Heart left ventricle (tissue), 16 donors: ENCODE results near the gene STARD3. TPM values are rescaled to one million over a fixed set of nuclear protein-coding genes. Genes with fewer than 3 reads are reported as not detected.

ENCODE experiments used
- ATAC-seq, 4 donors: fragments of 200-7000 bp; cut with Tn5 transposase; one replicate each; pipeline ENCODE4 v1.9.1; 2020 to 2022; ENCODE audit warnings: moderate library complexity in 4 of 4, mild to moderate bottlenecking in 3 of 4, moderate number of reproducible peaks in 1 of 4
- DNase-seq, 5 donors: peaks; one replicate each; pipeline ENCODE4 v3.0.0-alpha.2; 2020
- H3K27ac ChIP-seq, 12 donors: fragments of 200-600 bp; sonication (generic) in 4 of 12; one replicate each; pipeline versions ENCODE4 v1.5.0 to v1.8.0; 2016 to 2022; ENCODE audit warnings: mild to moderate bottlenecking in 2 of 12
- H3K27me3 ChIP-seq, 9 donors: fragments of 200-600 bp; sonication (generic) in 2 of 9; one replicate each; pipeline versions ENCODE4 v1.5.1 to v1.8.0; 2016 to 2022; ENCODE audit warnings: mild to moderate bottlenecking in 3 of 9
- H3K36me3 ChIP-seq, 9 donors: fragments of 200-600 bp; sonication (generic) in 2 of 9; one replicate each; pipeline versions ENCODE4 v1.5.0 to v1.8.0; 2018 to 2022; ENCODE audit warnings: mild to moderate bottlenecking in 2 of 9
- H3K4me1 ChIP-seq, 12 donors: fragments of 200-600 bp; sonication (generic) in 4 of 12; one replicate each; pipeline versions ENCODE4 v1.5.0 to v1.8.0; 2016 to 2022; ENCODE audit warnings: mild to moderate bottlenecking in 3 of 12
- H3K4me3 ChIP-seq, 12 donors: fragments of 200-600 bp; sonication (generic) in 4 of 12; one replicate each; pipeline versions ENCODE4 v1.5.0 to v1.8.0; 2017 to 2022; ENCODE audit warnings: mild to moderate bottlenecking in 9 of 12, moderate library complexity in 4 of 12
- H3K9me3 ChIP-seq, 12 donors: fragments of 200-600 bp; sonication (generic) in 4 of 12; one replicate each; pipeline versions ENCODE4 v1.5.0 to v1.8.0; 2016 to 2022; ENCODE audit warnings: mild to moderate bottlenecking in 1 of 12
- POLR2A ChIP-seq, 2 donors: fragments of 450-650 bp; IDR thresholded peaks; one replicate each; pipeline ENCODE4 v1.6.1; 2017; ENCODE audit warnings: antibody characterized with exemption in 2 of 2, mild to moderate bottlenecking in 2 of 2, moderate library complexity in 2 of 2
- WGBS, 4 donors: extraction: QIAGEN DNeasy Blood & Tissue Kit in 2 of 4; methylation state at CpG; one replicate each; pipeline versions ENCODE4 v1.1.5 to v1.1.7; 2013 to 2018; 5-methylcytosine and 5-hydroxymethylcytosine counted together
- intact Hi-C, 10 donors: fragments of 100-400 bp; cut with DNase I; formaldehyde crosslinking; loops; one replicate each; pipeline versions ENCODE4 v1.11.1 to v1.14.2; 2022
- polyA plus RNA-seq, 2 donors: library from polyadenylated mRNA; stranded (reverse); fragments of 200-250 nt; gene quantifications; one replicate each; pipeline ENCODE4 v1.2.3, GENCODE V29; 2013
- total RNA-seq, 9 donors: library from RNA; depleted of rRNA in 2 of 9; stranded (reverse); fragments of >200 nt in 2 of 9; fragmentation: NEBNext Ultra II Directional in 3 of 9; extraction: Animal tissue kit (Norgen Biotek cat#: 25700) in 3 of 9; gene quantifications; one replicate each; pipeline versions ENCODE4 v1.1.0 to v1.2.4, GENCODE V29; 2016 to 2023
- TF ChIP-seq, protein P1 (sequence below), 12 donors: fragments of 200-600 bp; sonication (generic) in 4 of 12; IDR thresholded peaks; one replicate each; pipeline versions ENCODE4 v1.5.0 to v1.8.0; 2018 to 2022; ENCODE audit warnings: antibody characterized with exemption in 12 of 12, mild to moderate bottlenecking in 5 of 12
- donor health status: ischemic (EF 13 %, LVEDD 7.1; RV severe dilation, severe dysfunction).
- donor health status: healthy with polysubstance abuse.
- donor health status: DM: no; HTN: yes; CAD: no.
- donor health status: DM: no; HTN: no; CAD: no.
- donor health status: ischemic (EF 25% LVEDD 6.9; RV normal size, moderate dysfunction).
- donor health status: ischemic (EF 25% LVEDD 5.7; RV mildly dilated, moderate dysfunction).
- donor health status: healthy.
- donor health status: DM: yes; HTN: yes; CAD: no.
- donor health status: ischemic (EF 35%, LVEDD 5.7; RV mildly dilated, moderate dysfunction).
- donor health status: nonischemic (EF 11% LVEDD 7.7; RV severe dilation, severe dysfunction).
- donor health status: DM: yes; HTN: yes; CAD: no.
- donor health status: PGD.
- donor health status: ischemic (EF 29% LVEDD 5.4; RV normal size, mild dysfunction).
- donor health status: nonischemic (EF 23%, LVEDD 6.1; RV moderate dilation, normal function).

STARD3 gene
- total and polyA plus RNA-seq, 11 donors, result 14.1 to 57.2 (median 24.2) TPM

- no peaks in the 10 kb centered on the region for H3K9me3 ChIP-seq
- peaks cover 0 to 49% (median 11%) of the 10 kb centered on the region in 9 donors for H3K36me3 ChIP-seq
- peak in 3 of 4 donors; percentile 23 to 38 (median 29) for ATAC-seq
- intact Hi-C loops, result loop anchor here in 1 of 10 donors (10.0 kb wide), 1 partner anchor 654 kb away; no protein-coding TSS in a partner anchor
- peak in 1 of 5 donors; percentile 73 for DNase-seq
- peaks cover 13 to 85% (median 58%) of the 10 kb centered on the region in 12 donors for H3K4me1 ChIP-seq
- TF ChIP-seq, protein P1, sequence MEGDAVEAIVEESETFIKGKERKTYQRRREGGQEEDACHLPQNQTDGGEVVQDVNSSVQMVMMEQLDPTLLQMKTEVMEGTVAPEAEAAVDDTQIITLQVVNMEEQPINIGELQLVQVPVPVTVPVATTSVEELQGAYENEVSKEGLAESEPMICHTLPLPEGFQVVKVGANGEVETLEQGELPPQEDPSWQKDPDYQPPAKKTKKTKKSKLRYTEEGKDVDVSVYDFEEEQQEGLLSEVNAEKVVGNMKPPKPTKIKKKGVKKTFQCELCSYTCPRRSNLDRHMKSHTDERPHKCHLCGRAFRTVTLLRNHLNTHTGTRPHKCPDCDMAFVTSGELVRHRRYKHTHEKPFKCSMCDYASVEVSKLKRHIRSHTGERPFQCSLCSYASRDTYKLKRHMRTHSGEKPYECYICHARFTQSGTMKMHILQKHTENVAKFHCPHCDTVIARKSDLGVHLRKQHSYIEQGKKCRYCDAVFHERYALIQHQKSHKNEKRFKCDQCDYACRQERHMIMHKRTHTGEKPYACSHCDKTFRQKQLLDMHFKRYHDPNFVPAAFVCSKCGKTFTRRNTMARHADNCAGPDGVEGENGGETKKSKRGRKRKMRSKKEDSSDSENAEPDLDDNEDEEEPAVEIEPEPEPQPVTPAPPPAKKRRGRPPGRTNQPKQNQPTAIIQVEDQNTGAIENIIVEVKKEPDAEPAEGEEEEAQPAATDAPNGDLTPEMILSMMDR (IDR thresholded peaks at IDR 0.05), result no peak
- TF ChIP-seq POLR2A (IDR thresholded peaks at IDR 0.05), result peak in 1 of 2 donors; percentile 11
- H3K27me3 ChIP-seq, result peaks cover 0 to 1% (median 0%) of the 10 kb centered on the region in 9 donors
- WGBS, 4 donors, result 63 to 76% (median 71%) methylated on average over 32 to 35 of the region's 35 CpGs
- peak overlapping the region in 2 of 12 donors; percentile 1 to 19 for H3K4me3 ChIP-seq
- H3K27ac ChIP-seq, result peak overlapping the region; percentile 40 to 99 (median 84)
These were observed 23.7 kb downstream of the STARD3 start for GRCh38 chr17:39660397-39661385.

DNA sequence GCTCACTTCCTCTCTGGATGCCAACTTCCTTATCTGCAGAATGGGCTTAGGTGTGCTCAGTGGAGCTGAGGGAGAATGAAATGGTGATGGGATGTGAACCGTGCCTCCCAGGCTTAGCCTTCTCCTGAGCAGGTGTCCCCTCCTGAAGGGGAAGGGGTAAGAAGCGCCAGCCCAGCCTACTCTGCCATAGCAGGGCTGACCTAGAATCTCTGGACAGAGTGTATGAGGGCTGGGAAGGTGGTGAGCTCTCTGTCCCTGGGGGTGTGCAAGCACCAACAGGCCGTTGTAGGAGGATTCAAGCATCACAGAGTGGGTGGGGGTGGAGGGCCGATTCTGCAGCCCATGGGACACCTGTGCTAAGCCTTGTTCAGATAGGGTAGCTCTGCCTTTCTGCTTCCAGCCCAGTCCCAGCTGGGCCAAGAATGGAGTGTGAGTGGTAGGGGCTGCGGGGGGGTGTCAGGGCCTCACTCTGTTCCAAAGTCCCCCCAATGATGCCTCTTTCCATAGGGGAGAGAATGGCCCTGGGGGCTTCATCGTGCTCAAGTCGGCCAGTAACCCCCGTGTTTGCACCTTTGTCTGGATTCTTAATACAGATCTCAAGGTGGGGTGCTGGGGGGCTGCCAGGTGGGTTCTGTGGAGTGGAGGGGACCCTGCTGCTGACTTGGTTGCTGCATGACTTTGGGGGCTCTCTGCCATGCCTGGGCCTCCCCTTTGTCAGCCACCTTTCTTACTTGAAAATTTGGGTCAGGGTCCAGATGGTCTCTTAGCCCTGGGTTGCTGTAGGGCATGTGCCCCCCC lies 25.0 kb downstream of the STARD3 start:
- intact Hi-C loops, result loop anchor here in 1 of 10 donors (10.0 kb wide), 1 partner anchor 653 kb away; no protein-coding TSS in a partner anchor
- ATAC-seq, result no peak

DNA sequence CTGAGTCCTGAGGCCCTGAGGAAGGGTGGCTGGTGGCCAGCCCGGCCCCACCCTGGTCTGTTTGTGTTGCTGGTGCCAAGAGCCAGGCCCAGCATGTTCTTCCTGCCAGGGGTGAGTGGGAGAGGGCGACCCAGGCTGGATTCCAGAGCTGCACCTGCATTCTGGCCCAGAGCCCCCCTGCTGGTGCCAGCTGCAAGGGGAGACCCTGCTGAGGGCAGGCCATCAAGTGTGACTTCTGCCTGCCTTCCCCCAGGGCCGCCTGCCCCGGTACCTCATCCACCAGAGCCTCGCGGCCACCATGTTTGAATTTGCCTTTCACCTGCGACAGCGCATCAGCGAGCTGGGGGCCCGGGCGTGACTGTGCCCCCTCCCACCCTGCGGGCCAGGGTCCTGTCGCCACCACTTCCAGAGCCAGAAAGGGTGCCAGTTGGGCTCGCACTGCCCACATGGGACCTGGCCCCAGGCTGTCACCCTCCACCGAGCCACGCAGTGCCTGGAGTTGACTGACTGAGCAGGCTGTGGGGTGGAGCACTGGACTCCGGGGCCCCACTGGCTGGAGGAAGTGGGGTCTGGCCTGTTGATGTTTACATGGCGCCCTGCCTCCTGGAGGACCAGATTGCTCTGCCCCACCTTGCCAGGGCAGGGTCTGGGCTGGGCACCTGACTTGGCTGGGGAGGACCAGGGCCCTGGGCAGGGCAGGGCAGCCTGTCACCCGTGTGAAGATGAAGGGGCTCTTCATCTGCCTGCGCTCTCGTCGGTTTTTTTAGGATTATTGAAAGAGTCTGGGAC lies 25.8 kb downstream of the STARD3 start:
- no peaks in the 10 kb centered on the region for H3K9me3 ChIP-seq
- TF ChIP-seq, protein P1 (IDR thresholded peaks at IDR 0.05), result no peak
- TF ChIP-seq POLR2A (IDR thresholded peaks at IDR 0.05), result no peak
- 69 to 77% (median 76%) methylated on average over 14 to 22 of the region's 22 CpGs for WGBS, 4 donors
- intact Hi-C loops, result loop anchor here in 1 of 10 donors (10.0 kb wide), 1 partner anchor 652 kb away; no protein-coding TSS in a partner anchor
- H3K36me3 ChIP-seq, result peaks cover 0 to 39% (median 11%) of the 10 kb centered on the region in 9 donors
- ATAC-seq (no peak), DNase-seq (no peak)
- H3K27ac ChIP-seq, result peak overlapping the region in 11 of 12 donors; percentile 85 to 99 (median 96)
- peaks cover 0 to 11% (median 0%) of the 10 kb centered on the region in 9 donors for H3K27me3 ChIP-seq
- H3K4me1 ChIP-seq, result peaks cover 13 to 92% (median 66%) of the 10 kb centered on the region in 12 donors
- peak overlapping the region in 2 of 12 donors; percentile 72 to 78 for H3K4me3 ChIP-seq

More for the DNA sequence above, 25.0 kb downstream of the STARD3 start:
- peaks cover 0 to 6% (median 0%) of the 10 kb centered on the region in 9 donors for H3K27me3 ChIP-seq
- DNase-seq, result no peak
- H3K9me3 ChIP-seq, result no peaks in the 10 kb centered on the region
- WGBS, 4 donors, result 72 to 84% (median 81%) methylated on average over 7 to 8 of the region's 8 CpGs
- H3K4me1 ChIP-seq, result peaks cover 13 to 89% (median 60%) of the 10 kb centered on the region in 12 donors
- H3K4me3 ChIP-seq, result no peak overlapping the region
- peaks cover 0 to 44% (median 11%) of the 10 kb centered on the region in 9 donors for H3K36me3 ChIP-seq
- peak overlapping the region in 11 of 12 donors; percentile 54 to 99 (median 95) for H3K27ac ChIP-seq
- TF ChIP-seq, protein P1 (IDR thresholded peaks at IDR 0.05), result no peak
- no peak for TF ChIP-seq POLR2A (IDR thresholded peaks at IDR 0.05)
